Right atrium auricular region (tissue), 2 donors: ENCODE results near the gene TCF21. TPM values are rescaled to one million over a fixed set of nuclear protein-coding genes. Genes with fewer than 3 reads are reported as not detected.

Source experiments
- DNase-seq: peaks from one replicate; pipeline ENCODE4 v3.0.0-alpha.2; 2019; ENCODE audit warnings: low spot score
- H3K27ac ChIP-seq, 2 donors: fragments of 200-600 bp; sonication (generic); 1 replicate in 1 of 2; 2 replicates in 1 of 2; pipeline ENCODE4 v1.5.1; 2016 to 2019
- H3K27me3 ChIP-seq, 2 donors: fragments of 200-600 bp; sonication (generic); one replicate each; pipeline versions ENCODE4 v1.5.1 to v1.6.0; 2017 to 2019
- H3K36me3 ChIP-seq: fragments of 200-600 bp; sonication (generic); one replicate; pipeline ENCODE4 v1.5.1; 2016
- H3K4me1 ChIP-seq, 2 donors: fragments of 200-600 bp; sonication (generic); one replicate each; pipeline versions ENCODE4 v1.5.1 to v1.6.0; 2017 to 2019
- H3K4me3 ChIP-seq, 2 donors: fragments of 200-600 bp; sonication (generic); 1 replicate in 1 of 2; 2 replicates in 1 of 2; pipeline ENCODE4 v1.5.1; 2017 to 2019; ENCODE audit warnings: mild to moderate bottlenecking in 1 of 2, moderate library complexity in 1 of 2
- H3K9me3 ChIP-seq, 2 donors: fragments of 200-600 bp; sonication (generic); one replicate each; pipeline ENCODE4 v1.5.1; 2019
- CTCF ChIP-seq, 2 donors: fragments of 200-600 bp; sonication (generic); IDR thresholded peaks; one replicate each; pipeline ENCODE4 v1.5.1; 2019; ENCODE audit warnings: antibody characterized with exemption in 2 of 2
- total RNA-seq, 2 donors: library from RNA; depleted of rRNA; stranded (reverse); fragments of >200 nt; gene quantifications; one replicate each; pipeline ENCODE4 v1.1.0, GENCODE V29; 2016

TCF21 gene
- total RNA-seq, result 10 to 100 TPM in 1 of 2 donors, 1 to 10 TPM in 1; 7.5 to 16.5 TPM

- no peaks in the 10 kb centered on the region for H3K36me3 ChIP-seq
- H3K4me1 ChIP-seq, result peaks cover 0 to 22% of the 10 kb centered on the region in 2 donors
- no peak for TF ChIP-seq CTCF (IDR thresholded peaks at IDR 0.05)
- H3K4me3 ChIP-seq, result peak within 1 kb of the TSS; percentile 53
- no peaks in the 10 kb centered on the region for H3K9me3 ChIP-seq
- peak within 1 kb of the TSS; percentile 81 to 90 for H3K27ac ChIP-seq
- H3K27me3 ChIP-seq, result peaks cover 11 to 35% of the 10 kb centered on the region in 2 donors
- DNase-seq, result peak; percentile 79
These were observed at the start of gene TCF21 for GRCh38 chr6:133888929-133889556. Gene TCF21, plus strand, starts transcription at chr6:133889113. Its CDS starts 285 bp downstream, at chr6:133889398.

GRCh38 chr6:133841176-133841575 lies 47.7 kb upstream of the TCF21 start:
- Histone ChIP-seq H3K4me1 (no peaks in the 10 kb centered on the region), H3K27me3 (no peaks in the 10 kb centered on the region), H3K4me3 (no peak overlapping the region), H3K36me3 (no peaks in the 10 kb centered on the region), H3K27ac (no peak overlapping the region), H3K9me3 (no peaks in the 10 kb centered on the region)
- TF ChIP-seq CTCF (IDR thresholded peaks at IDR 0.05), result no peak
- DNase-seq, result no peak

- TF ChIP-seq CTCF (IDR thresholded peaks at IDR 0.05), result no peak
- Histone ChIP-seq H3K4me1 (no peaks in the 10 kb centered on the region), H3K27me3 (no peaks in the 10 kb centered on the region), H3K36me3 (no peaks in the 10 kb centered on the region), H3K27ac (no peak overlapping the region), H3K4me3 (no peak overlapping the region), H3K9me3 (no peaks in the 10 kb centered on the region)
- DNase-seq, result no peak
These were observed 45.8 kb upstream of the TCF21 start for GRCh38 chr6:133843098-133843497.

- no peaks in the 10 kb centered on the region for H3K27me3 ChIP-seq
- H3K36me3 ChIP-seq, result no peaks in the 10 kb centered on the region
- H3K4me1 ChIP-seq, result no peaks in the 10 kb centered on the region
- DNase-seq, result no peak
- no peaks in the 10 kb centered on the region for H3K9me3 ChIP-seq
- no peak overlapping the region for H3K4me3 ChIP-seq
- no peak overlapping the region for H3K27ac ChIP-seq
- TF ChIP-seq CTCF (IDR thresholded peaks at IDR 0.05), result no peak
These were observed 44.2 kb upstream of the TCF21 start for GRCh38 chr6:133844709-133845108.

- no peak overlapping the region for H3K4me3 ChIP-seq
- H3K27ac ChIP-seq, result no peak overlapping the region
- H3K9me3 ChIP-seq, result no peaks in the 10 kb centered on the region
- no peaks in the 10 kb centered on the region for H3K36me3 ChIP-seq
- no peak for TF ChIP-seq CTCF (IDR thresholded peaks at IDR 0.05)
- peaks cover 0 to 8% of the 10 kb centered on the region in 2 donors for H3K27me3 ChIP-seq
- H3K4me1 ChIP-seq, result peaks cover 0 to 5% of the 10 kb centered on the region in 2 donors
- DNase-seq, result no peak
These were observed 34.9 kb upstream of the TCF21 start for GRCh38 chr6:133854041-133854363.
